Astrocyte (in vitro differentiated cells and primary cell): ENCODE results near the gene RCN2.

Experiments used
- EZH2 ChIP-seq: IDR thresholded peaks from 2 replicates; pipeline ENCODE4 v1.6.1; 2012; ENCODE audit warnings: mild to moderate bottlenecking, low read length, inconsistent platforms; ENCODE audit not compliant: insufficient read depth
- TF ChIP-seq, protein P1 (sequence below): IDR thresholded peaks from 2 replicates; pipeline ENCODE4 v1.5.1; 2011; ENCODE audit warnings: low read depth, mild to moderate bottlenecking, inconsistent platforms, low read length, moderate library complexity; ENCODE audit not compliant: insufficient read depth

DNA sequence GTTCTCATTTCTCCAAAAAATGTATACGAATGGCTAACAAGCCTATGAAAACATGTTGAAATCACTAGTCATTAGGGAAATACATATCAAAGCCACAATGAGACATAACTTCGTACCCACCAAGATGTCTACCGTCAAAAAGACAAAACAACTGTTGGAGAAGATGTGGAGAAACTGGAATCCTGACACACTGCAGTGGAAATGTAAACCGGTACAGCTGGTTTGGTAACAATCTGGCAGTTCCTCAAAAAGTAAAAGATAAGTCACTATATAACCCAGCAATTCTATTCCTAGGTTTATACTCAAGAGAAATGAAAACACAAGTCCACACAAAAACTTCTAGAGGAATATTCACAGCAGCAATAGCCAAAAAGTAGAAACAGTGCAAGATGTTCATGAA is 33.4 kb upstream of the RCN2 start:
- TF ChIP-seq, protein P1, sequence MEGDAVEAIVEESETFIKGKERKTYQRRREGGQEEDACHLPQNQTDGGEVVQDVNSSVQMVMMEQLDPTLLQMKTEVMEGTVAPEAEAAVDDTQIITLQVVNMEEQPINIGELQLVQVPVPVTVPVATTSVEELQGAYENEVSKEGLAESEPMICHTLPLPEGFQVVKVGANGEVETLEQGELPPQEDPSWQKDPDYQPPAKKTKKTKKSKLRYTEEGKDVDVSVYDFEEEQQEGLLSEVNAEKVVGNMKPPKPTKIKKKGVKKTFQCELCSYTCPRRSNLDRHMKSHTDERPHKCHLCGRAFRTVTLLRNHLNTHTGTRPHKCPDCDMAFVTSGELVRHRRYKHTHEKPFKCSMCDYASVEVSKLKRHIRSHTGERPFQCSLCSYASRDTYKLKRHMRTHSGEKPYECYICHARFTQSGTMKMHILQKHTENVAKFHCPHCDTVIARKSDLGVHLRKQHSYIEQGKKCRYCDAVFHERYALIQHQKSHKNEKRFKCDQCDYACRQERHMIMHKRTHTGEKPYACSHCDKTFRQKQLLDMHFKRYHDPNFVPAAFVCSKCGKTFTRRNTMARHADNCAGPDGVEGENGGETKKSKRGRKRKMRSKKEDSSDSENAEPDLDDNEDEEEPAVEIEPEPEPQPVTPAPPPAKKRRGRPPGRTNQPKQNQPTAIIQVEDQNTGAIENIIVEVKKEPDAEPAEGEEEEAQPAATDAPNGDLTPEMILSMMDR: no peak
- TF ChIP-seq EZH2: no peak
